ENCODE data around the gene LTBR. TPM values are rescaled to one million over a fixed set of nuclear protein-coding genes. Genes with fewer than 3 reads are reported as not detected.
A peak's percentile ranks its signal among the peaks of the same experiment; 100 is the strongest.

The LTBR gene
- total RNA-seq, 2 experiments from 2014 or later: 0.38 to 0.67 TPM

GRCh38 chr12:6335451-6336078 lies 48.4 kb upstream of the LTBR start:
- Histone ChIP-seq H3K36me3 (ENCODE audit: insufficient read depth, low read length) (peaks cover 45% of the 10 kb centered on the region), H3K27me3 (ENCODE audit: control insufficient read depth in 1 of 2, insufficient read depth in 2 of 2, low read length in 2 of 2) (no peaks in the 10 kb centered on the region), H3K4me3 (ENCODE audit: low read length) (peak overlapping the region; percentile 100), H3K4me1 (ENCODE audit: insufficient read depth, low read length) (peaks cover 86% of the 10 kb centered on the region), H3K9me3 (ENCODE audit: control insufficient read depth in 1 of 2, insufficient read depth in 1 of 2, low read length in 2 of 2) (no peaks in the 10 kb centered on the region), H3K27ac (ENCODE audit: low read depth in 1 of 2, low read length in 2 of 2) (peak overlapping the region; percentile 80 to 90)
- ChIA-PET POLR2A (interaction anchor here (0.6 to 6.3 kb wide), 24 partner anchors 8 to 388 kb away, joined by 3 to 58 read pairs (median 5); partner anchors contain the start of genes COPS7A, TAPBPL, VAMP1 and ZNF384), CTCF (interaction anchor here (0.5 to 4.2 kb wide), 16 partner anchors 10 to 202 kb away, joined by 3 to 30 read pairs (median 5); partner anchors contain the start of genes LTBR and VAMP1)
- Mint-ChIP-seq H3K36me3 (ENCODE audit: low read depth) (peaks cover 50% of the 10 kb centered on the region), H3K27ac (no peak overlapping the region), H3K4me1 (ENCODE audit: low read depth) (peaks cover 8% of the 10 kb centered on the region), H3K27me3 (no peaks in the 10 kb centered on the region), H3K9me3 (no peaks in the 10 kb centered on the region), H3K4me3 (no peak overlapping the region)
- TF ChIP-seq CTCF (IDR thresholded peaks at IDR 0.05): peak; percentile 76
- intact Hi-C loops (cut with DNase I, micrococcal nuclease): loop anchor here (1.0 to 2.0 kb wide), 6 partner anchors 13 to 203 kb away; no protein-coding TSS in a partner anchor
- DNase-seq: peak; percentile 68 to 92 (median 82)
- peak; percentile 77 for ATAC-seq (ENCODE audit: poor library complexity)

- H3K27ac ChIP-seq (ENCODE audit: low read depth in 1 of 2, low read length in 2 of 2): peak overlapping the region; percentile 80 to 90
- no peak for TF ChIP-seq CTCF (IDR thresholded peaks at IDR 0.05)
- no peaks in the 10 kb centered on the region for H3K27me3 ChIP-seq (ENCODE audit: control insufficient read depth in 1 of 2, insufficient read depth in 2 of 2, low read length in 2 of 2)
- ChIA-PET POLR2A (interaction anchor here (0.6 to 6.3 kb wide), 25 partner anchors 9 to 353 kb away, joined by 3 to 58 read pairs (median 5); partner anchors contain the start of genes TAPBPL, VAMP1 and ZNF384), CTCF (interaction anchor here (0.5 to 4.2 kb wide), 14 partner anchors 10 to 221 kb away, joined by 3 to 30 read pairs (median 5); partner anchors contain the start of gene LTBR)
- H3K4me1 ChIP-seq (ENCODE audit: insufficient read depth, low read length): peaks cover 85% of the 10 kb centered on the region
- peak in 8 of 14 experiments; percentile 17 to 76 (median 46) for DNase-seq
- H3K4me3 Mint-ChIP-seq: no peak overlapping the region
- H3K36me3 Mint-ChIP-seq (ENCODE audit: low read depth): peaks cover 43% of the 10 kb centered on the region
- peak overlapping the region; percentile 100 for H3K4me3 ChIP-seq (ENCODE audit: low read length)
- no peak overlapping the region for H3K27ac Mint-ChIP-seq
- no peaks in the 10 kb centered on the region for H3K9me3 Mint-ChIP-seq
- no peaks in the 10 kb centered on the region for H3K9me3 ChIP-seq (ENCODE audit: control insufficient read depth in 1 of 2, insufficient read depth in 1 of 2, low read length in 2 of 2)
- no peaks in the 10 kb centered on the region for H3K27me3 Mint-ChIP-seq
- intact Hi-C loops (cut with DNase I, micrococcal nuclease): loop anchor here (2.0 kb wide), 2 partner anchors 13 to 87 kb away; no protein-coding TSS in a partner anchor
- H3K4me1 Mint-ChIP-seq (ENCODE audit: low read depth): peaks cover 2% of the 10 kb centered on the region
- peaks cover 38% of the 10 kb centered on the region for H3K36me3 ChIP-seq (ENCODE audit: insufficient read depth, low read length)
- peak; percentile 19 for ATAC-seq (ENCODE audit: poor library complexity)
Measured at GRCh38 chr12:6336079-6336888, 47.7 kb upstream of the LTBR start.

All from CD4-positive, alpha-beta T cell (primary cell).